H9 (cell line): Measurements from ENCODE around the gene CAB39L. TPM values are rescaled to one million over a fixed set of nuclear protein-coding genes. Genes with fewer than 3 reads are reported as not detected.
"Not testable (repeated sequence)": the region's sequence is repeated elsewhere in the genome, so short reads cannot be mapped to it uniquely, and the experiment has no call there.

Experiments used
- DNase-seq: peaks from one replicate; pipeline ENCODE4 v3.0.0-alpha.2; 2017
- H2AFZ ChIP-seq: one replicate; pipeline ENCODE4 v1.6.1; 2013; ENCODE audit warnings: mild to moderate bottlenecking, low read length, control low read depth, moderate library complexity
- H2AK5ac ChIP-seq: 2 replicates; pipeline ENCODE4 v1.6.1; 2013; ENCODE audit warnings: low read length, control low read depth, mixed read lengths; ENCODE audit not compliant: insufficient read length
- H2BK120ac ChIP-seq: one replicate; pipeline ENCODE4 v1.6.1; 2013; ENCODE audit warnings: low read depth, mild to moderate bottlenecking, low read length, control low read depth, inconsistent platforms; ENCODE audit not compliant: poor library complexity, severe bottlenecking
- H2BK12ac ChIP-seq: 2 replicates; pipeline ENCODE4 v1.6.1; 2013; ENCODE audit warnings: low read length, control low read depth, mixed read lengths, low read depth; ENCODE audit not compliant: insufficient read length
- H2BK15ac ChIP-seq: 2 replicates; pipeline ENCODE4 v1.6.1; 2013; ENCODE audit warnings: low read depth, low read length, control low read depth
- H2BK20ac ChIP-seq: one replicate; pipeline ENCODE4 v1.6.1; 2013; ENCODE audit warnings: low read depth, mild to moderate bottlenecking, low read length, control low read depth, inconsistent platforms; ENCODE audit not compliant: poor library complexity, severe bottlenecking
- H2BK5ac ChIP-seq: 2 replicates; pipeline ENCODE4 v1.6.1; 2013; ENCODE audit warnings: low read length, control low read depth, mixed read lengths; ENCODE audit not compliant: insufficient read length
- H3K14ac ChIP-seq: 2 replicates; pipeline ENCODE4 v1.6.1; 2013; ENCODE audit warnings: low read length, control low read depth; ENCODE audit not compliant: insufficient read depth
- H3K18ac ChIP-seq: 2 replicates; pipeline ENCODE4 v1.6.1; 2013; ENCODE audit warnings: low read depth, mild to moderate bottlenecking, mixed read lengths, low read length, control low read depth; ENCODE audit not compliant: insufficient read length
- H3K23ac ChIP-seq: 2 replicates; pipeline ENCODE4 v1.6.1; 2013; ENCODE audit warnings: low read length, control low read depth, mixed read lengths, low read depth; ENCODE audit not compliant: insufficient read length
- H3K23me2 ChIP-seq: 2 replicates; pipeline ENCODE4 v1.6.1; 2013; ENCODE audit warnings: low read depth, mild to moderate bottlenecking, mixed read lengths, low read length, control low read depth; ENCODE audit not compliant: insufficient read length, poor library complexity, severe bottlenecking
- H3K27ac ChIP-seq: 2 replicates; pipeline ENCODE4 v1.5.1; 2013; ENCODE audit warnings: low read length, control low read depth, mixed read lengths, low read depth; ENCODE audit not compliant: insufficient read length
- H3K27me3 ChIP-seq: 2 replicates; pipeline ENCODE4 v1.6.1; 2013; ENCODE audit warnings: low read length, control low read depth, inconsistent platforms; ENCODE audit not compliant: insufficient read depth
- H3K4ac ChIP-seq: 2 replicates; pipeline ENCODE4 v1.6.1; 2013; ENCODE audit warnings: low read depth, mild to moderate bottlenecking, control low read depth, inconsistent platforms, low read length, moderate library complexity
- H3K4me1 ChIP-seq: 2 replicates; pipeline ENCODE4 v1.6.1; 2013; ENCODE audit warnings: low read length, control low read depth, inconsistent platforms; ENCODE audit not compliant: insufficient read depth
- H3K4me2 ChIP-seq: 2 replicates; pipeline ENCODE4 v1.6.1; 2013; ENCODE audit warnings: low read length, control low read depth, mixed read lengths; ENCODE audit not compliant: insufficient read length, insufficient read depth
- H3K56ac ChIP-seq: 2 replicates; pipeline ENCODE4 v1.6.1; 2013; ENCODE audit warnings: low read depth, mild to moderate bottlenecking, mixed read lengths, low read length, control low read depth; ENCODE audit not compliant: insufficient read length
- H3K79me1 ChIP-seq: 2 replicates; pipeline ENCODE4 v1.6.1; 2013; ENCODE audit warnings: low read depth, mild to moderate bottlenecking, moderate library complexity, low read length, control low read depth, inconsistent platforms; ENCODE audit not compliant: insufficient read depth, poor library complexity, severe bottlenecking
- H3K79me2 ChIP-seq: 2 replicates; pipeline ENCODE4 v1.6.1; 2013; ENCODE audit warnings: low read length, control low read depth, inconsistent platforms; ENCODE audit not compliant: insufficient read depth
- H3K9ac ChIP-seq: 2 replicates; pipeline ENCODE4 v1.6.1; 2013; ENCODE audit warnings: low read length, control low read depth, mixed read lengths; ENCODE audit not compliant: insufficient read length; ENCODE audit errors: extremely low read depth
- H3K9me3 ChIP-seq: one replicate; pipeline ENCODE4 v1.6.1; 2013; ENCODE audit warnings: low read depth, low read length, inconsistent platforms; ENCODE audit not compliant: control insufficient read depth
- H3T11ph ChIP-seq: one replicate; pipeline ENCODE4 v1.6.1; 2013; ENCODE audit warnings: mild to moderate bottlenecking, low read length, control low read depth, inconsistent platforms
- H4K20me1 ChIP-seq: one replicate; pipeline ENCODE4 v1.6.1; 2013; ENCODE audit not compliant: control insufficient read depth, insufficient read length, insufficient read depth
- H4K5ac ChIP-seq: 2 replicates; pipeline ENCODE4 v1.6.1; 2013; ENCODE audit warnings: low read depth, mild to moderate bottlenecking, mixed read lengths, low read length, control low read depth; ENCODE audit not compliant: insufficient read length
- H4K8ac ChIP-seq: replicated peaks from 2 replicates; pipeline ENCODE4 v1.6.1; 2013; ENCODE audit warnings: low read length, control low read depth, mixed read lengths, low read depth; ENCODE audit not compliant: insufficient read length
- H4K91ac ChIP-seq: 2 replicates; pipeline ENCODE4 v1.6.1; 2013; ENCODE audit warnings: low read depth, mild to moderate bottlenecking, moderate library complexity, mixed read lengths, low read length, control low read depth; ENCODE audit not compliant: insufficient read length
- H3K27ac Mint-ChIP-seq, 3 experiments: 2 replicates in 2 of 3; 3 replicates in 1 of 3; pipeline ENCODE4 v1.8.0; 2020 to 2021; ENCODE audit warnings: mixed read lengths in 3 of 3, mild to moderate bottlenecking in 1 of 3, moderate library complexity in 1 of 3
- H3K27me3 Mint-ChIP-seq: 2 replicates; pipeline ENCODE4 v1.8.0; 2021; ENCODE audit warnings: low read depth, mild to moderate bottlenecking, moderate library complexity, mixed read lengths
- H3K36me3 Mint-ChIP-seq, 3 experiments: 2 replicates in 2 of 3; 3 replicates in 1 of 3; pipeline ENCODE4 v1.8.0; 2020 to 2021; ENCODE audit warnings: low read depth in 3 of 3, mixed read lengths in 3 of 3; ENCODE audit not compliant: insufficient read depth in 1 of 3
- H3K4me1 Mint-ChIP-seq, 2 experiments: 2 replicates each; pipeline ENCODE4 v1.8.0; 2020; ENCODE audit warnings: mixed read lengths in 2 of 2
- H3K4me3 Mint-ChIP-seq, 2 experiments: 2 replicates in 1 of 2; 3 replicates in 1 of 2; pipeline ENCODE4 v1.8.0; 2020 to 2021; ENCODE audit warnings: mild to moderate bottlenecking in 2 of 2, mixed read lengths in 2 of 2, moderate library complexity in 1 of 2
- H3K9me3 Mint-ChIP-seq, 2 experiments: 2 replicates in 1 of 2; 3 replicates in 1 of 2; pipeline ENCODE4 v1.8.0; 2020; ENCODE audit warnings: mild to moderate bottlenecking in 2 of 2, mixed read lengths in 2 of 2, moderate library complexity in 1 of 2
- WGBS: extraction: QIAGEN DNeasy Blood & Tissue Kit; methylation state at CpG from one replicate; pipeline ENCODE4 v1.1.7; 2013; ENCODE audit warnings: missing lambda C conversion rate, low lambda C conversion rate, mixed read lengths; ENCODE audit not compliant: insufficient read length; ENCODE audit errors: extremely low coverage; 5-methylcytosine and 5-hydroxymethylcytosine counted together
- total RNA-seq: library from RNA; stranded (reverse); gene quantifications from 2 replicates; pipeline ENCODE4 v1.2.1, GENCODE V29; 2021
- TF ChIP-seq, protein P1 (sequence below): fragments of 200-600 bp; sonication (generic); conservative IDR thresholded peaks from 3 replicates; pipeline ENCODE4 v1.8.0; 2021; ENCODE audit warnings: antibody characterized with exemption, mild to moderate bottlenecking

Gene CAB39L
- total RNA-seq, 1 experiment from 2014 or later = 6.0 TPM

DNA sequence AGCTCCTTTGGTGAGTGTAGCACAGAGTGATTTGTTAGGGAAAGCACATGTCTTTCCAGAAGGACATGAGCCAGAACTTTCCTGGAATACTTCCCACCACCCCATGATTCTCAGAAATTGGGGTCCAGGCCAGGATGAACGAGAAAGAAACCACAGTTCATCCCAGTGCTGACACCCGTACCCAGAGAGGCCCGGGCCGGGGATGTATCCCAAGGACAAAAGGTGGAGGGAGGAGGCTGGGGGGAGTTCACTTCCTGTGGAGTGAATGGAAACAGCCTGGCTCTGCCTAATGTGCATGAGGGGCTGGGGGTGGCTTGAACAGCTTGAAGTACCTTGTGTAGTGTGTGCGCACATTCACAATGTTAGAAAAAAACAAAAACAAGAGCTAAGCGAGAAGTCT lies 148.6 kb downstream of the CAB39L start:
- Histone ChIP-seq H2BK120ac (no peak overlapping the region), H2AK5ac (no peak overlapping the region), H3K79me1 (no peaks in the 10 kb centered on the region), H3K18ac (no peak overlapping the region), H2BK15ac (no peak overlapping the region), H2BK12ac (no peak overlapping the region), H4K5ac (no peak overlapping the region), H3K4ac (no peak overlapping the region), H3K56ac (no peak overlapping the region), H3K9me3 (no peaks in the 10 kb centered on the region), H3K27ac (no peak overlapping the region), H3K4me1 (no peaks in the 10 kb centered on the region; the same call in 1 of the 2 replicates), H4K91ac (no peak overlapping the region), H3K27me3 (no peaks in the 10 kb centered on the region; the same call in 1 of the 2 replicates), H3K79me2 (no peaks in the 10 kb centered on the region), H3K9ac (no peak overlapping the region), H4K20me1 (no peaks in the 10 kb centered on the region), H2BK20ac (no peak overlapping the region), H3K14ac (no peak overlapping the region; the same call in 1 of the 2 replicates), H3K23ac (no peak overlapping the region), H3K4me2 (no peak overlapping the region), H3K23me2 (no peaks in the 10 kb centered on the region), H4K8ac (no peak overlapping the region), H3T11ph (no peak overlapping the region), H2AFZ (no peak overlapping the region), H2BK5ac (no peak overlapping the region)
- Mint-ChIP-seq H3K36me3 (no peaks in the 10 kb centered on the region), H3K4me3 (no peak overlapping the region), H3K27me3 (no peaks in the 10 kb centered on the region), H3K9me3 (no peaks in the 10 kb centered on the region), H3K4me1 (peaks cover 4 to 9% of the 10 kb centered on the region in 2 experiments), H3K27ac (no peak overlapping the region; a peak in 1 of 7 replicates)
- no CpG with 5 or more reads among the region's 6 CpGs for WGBS
- TF ChIP-seq, protein P1, sequence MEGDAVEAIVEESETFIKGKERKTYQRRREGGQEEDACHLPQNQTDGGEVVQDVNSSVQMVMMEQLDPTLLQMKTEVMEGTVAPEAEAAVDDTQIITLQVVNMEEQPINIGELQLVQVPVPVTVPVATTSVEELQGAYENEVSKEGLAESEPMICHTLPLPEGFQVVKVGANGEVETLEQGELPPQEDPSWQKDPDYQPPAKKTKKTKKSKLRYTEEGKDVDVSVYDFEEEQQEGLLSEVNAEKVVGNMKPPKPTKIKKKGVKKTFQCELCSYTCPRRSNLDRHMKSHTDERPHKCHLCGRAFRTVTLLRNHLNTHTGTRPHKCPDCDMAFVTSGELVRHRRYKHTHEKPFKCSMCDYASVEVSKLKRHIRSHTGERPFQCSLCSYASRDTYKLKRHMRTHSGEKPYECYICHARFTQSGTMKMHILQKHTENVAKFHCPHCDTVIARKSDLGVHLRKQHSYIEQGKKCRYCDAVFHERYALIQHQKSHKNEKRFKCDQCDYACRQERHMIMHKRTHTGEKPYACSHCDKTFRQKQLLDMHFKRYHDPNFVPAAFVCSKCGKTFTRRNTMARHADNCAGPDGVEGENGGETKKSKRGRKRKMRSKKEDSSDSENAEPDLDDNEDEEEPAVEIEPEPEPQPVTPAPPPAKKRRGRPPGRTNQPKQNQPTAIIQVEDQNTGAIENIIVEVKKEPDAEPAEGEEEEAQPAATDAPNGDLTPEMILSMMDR = no peak
- no peak for DNase-seq

DNA sequence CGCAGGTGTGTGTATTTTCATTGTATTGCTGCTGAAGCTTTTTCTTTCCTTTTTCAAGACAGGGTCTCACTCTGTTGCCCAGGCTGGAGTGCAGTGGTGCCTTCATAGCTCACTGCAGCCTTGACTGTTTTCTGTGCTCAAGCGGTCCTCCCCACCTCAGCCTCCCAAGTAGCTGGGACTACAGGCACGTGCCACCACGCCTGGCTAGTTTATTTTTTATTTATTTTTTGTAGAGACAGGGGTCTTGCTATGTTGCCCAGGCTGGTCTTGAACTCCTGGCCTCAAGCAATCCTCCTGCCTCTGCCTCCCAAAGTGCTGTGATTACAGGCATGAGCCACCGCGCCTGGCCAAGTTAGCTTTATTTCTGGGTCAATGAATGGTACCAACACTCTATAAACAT lies 149.1 kb downstream of the CAB39L start:
- H2BK20ac ChIP-seq, H3K23me2 ChIP-seq, H3K4ac ChIP-seq, H2AFZ ChIP-seq, H3K14ac ChIP-seq, H3K23ac ChIP-seq, H4K8ac ChIP-seq, H3K36me3 Mint-ChIP-seq, H3K27me3 ChIP-seq, H3K4me3 Mint-ChIP-seq, H3K9ac ChIP-seq, H2BK12ac ChIP-seq, H3K56ac ChIP-seq, H3K4me2 ChIP-seq, H3K9me3 Mint-ChIP-seq, H2BK120ac ChIP-seq, H3K79me1 ChIP-seq, H3K79me2 ChIP-seq, H3K27ac Mint-ChIP-seq, H4K20me1 ChIP-seq, H3K9me3 ChIP-seq, H3T11ph ChIP-seq, H2AK5ac ChIP-seq, H4K91ac ChIP-seq, DNase-seq, H3K27ac ChIP-seq, H3K4me1 Mint-ChIP-seq, H3K18ac ChIP-seq, H3K27me3 Mint-ChIP-seq, H4K5ac ChIP-seq, H3K4me1 ChIP-seq, H2BK15ac ChIP-seq, H2BK5ac ChIP-seq: not testable (repeated sequence)
- WGBS = no CpG with 5 or more reads among the region's 6 CpGs
